Common myeloid progenitor, CD34-positive (primary cell): ENCODE data around the gene ENO4.

ENCODE experiments used
- CTCF ChIA-PET: fragments of 350-600 bp; sonication (Branson Sonifier 250); formaldehyde crosslinking; loops from one replicate; lab custom pipeline; 2021; ENCODE audit warnings: antibody characterized with exemption; lab: Charles Lee
- POLR2A ChIA-PET: fragments of 350-600 bp; sonication (Branson Sonifier 250); formaldehyde crosslinking; loops from one replicate; lab custom pipeline; 2021; ENCODE audit warnings: antibody characterized with exemption; lab: Charles Lee
- DNase-seq, 3 donors: peaks; one replicate each; pipeline versions ENCODE4 v3.0.0 to v3.0.0-alpha.2; 2013
- H3K27ac ChIP-seq, 2 experiments: 1 replicate in 1 of 2; 2 replicates in 1 of 2; pipeline ENCODE4 v1.7.0; 2013; ENCODE audit warnings: inconsistent platforms in 2 of 2, low read length in 2 of 2, mild to moderate bottlenecking in 2 of 2, low read depth in 1 of 2, moderate library complexity in 1 of 2; ENCODE audit not compliant: severe bottlenecking in 2 of 2, insufficient read depth in 1 of 2, poor library complexity in 1 of 2
- H3K27me3 ChIP-seq, 5 experiments: replicated peaks in 2 of 5; 1 replicate in 3 of 5; 2 replicates in 2 of 5; pipeline versions ENCODE4 v1.6.1 to v1.7.0; 2013; ENCODE audit warnings: low read length in 4 of 5, mild to moderate bottlenecking in 2 of 5, moderate library complexity in 2 of 5, inconsistent platforms in 1 of 5; ENCODE audit not compliant: insufficient read depth in 5 of 5, control insufficient read depth in 4 of 5
- H3K36me3 ChIP-seq, 4 experiments: 1 replicate in 2 of 4; 2 replicates in 2 of 4; pipeline versions ENCODE4 v1.6.1 to v1.7.0; 2013; ENCODE audit warnings: low read length in 3 of 4, control low read depth in 1 of 4, mild to moderate bottlenecking in 1 of 4; ENCODE audit not compliant: control insufficient read depth in 4 of 4, insufficient read depth in 4 of 4
- H3K4me1 ChIP-seq, 4 experiments: 1 replicate in 3 of 4; 2 replicates in 1 of 4; pipeline versions ENCODE4 v1.6.1 to v1.7.1; 2013; ENCODE audit warnings: low read length in 3 of 4, mild to moderate bottlenecking in 3 of 4, control low read depth in 1 of 4, inconsistent platforms in 1 of 4, moderate library complexity in 1 of 4; ENCODE audit not compliant: control insufficient read depth in 4 of 4, insufficient read depth in 4 of 4; ENCODE audit errors: control extremely low read depth in 1 of 4
- H3K4me3 ChIP-seq, 7 experiments: 1 replicate in 4 of 7; 2 replicates in 3 of 7; pipeline versions ENCODE4 v1.5.1 to v1.7.0; 2013; ENCODE audit warnings: mild to moderate bottlenecking in 7 of 7, low read length in 6 of 7, moderate library complexity in 6 of 7, inconsistent platforms in 2 of 7, low read depth in 2 of 7, control low read depth in 1 of 7; ENCODE audit not compliant: insufficient read depth in 4 of 7, control insufficient read depth in 1 of 7; ENCODE audit errors: extremely low read depth in 1 of 7
- H3K9me3 ChIP-seq, 5 experiments: 1 replicate in 4 of 5; 2 replicates in 1 of 5; pipeline versions ENCODE4 v1.6.1 to v1.7.1; 2013; ENCODE audit warnings: low read length in 4 of 5, mild to moderate bottlenecking in 2 of 5, inconsistent platforms in 1 of 5, low read depth in 1 of 5, moderate library complexity in 1 of 5; ENCODE audit not compliant: control insufficient read depth in 4 of 5, insufficient read depth in 2 of 5; ENCODE audit errors: control extremely low read depth in 1 of 5
- WGBS: methylation state at CpG from one replicate; pipeline ENCODE4 v1.1.5; 2013; ENCODE audit not compliant: insufficient coverage; 5-methylcytosine and 5-hydroxymethylcytosine counted together

Gene ENO4

GRCh38 chr10:116877391-116877790, 28.1 kb downstream of the ENO4 start:
- POLR2A ChIA-PET = no interaction called here
- Histone ChIP-seq H3K36me3 (no peaks in the 10 kb centered on the region), H3K27ac (no peak overlapping the region), H3K9me3 (no peaks in the 10 kb centered on the region), H3K4me3 (no peak overlapping the region), H3K27me3 (peaks cover 0 to 3% (median 2%) of the 10 kb centered on the region in 5 experiments), H3K4me1 (no peaks in the 10 kb centered on the region)
- CTCF ChIA-PET = no interaction called here
- 97% methylated on average over 3 of the region's 3 CpGs for WGBS
- DNase-seq = no peak

- no peak overlapping the region for H3K27ac ChIP-seq
- peaks cover 0 to 3% (median 2%) of the 10 kb centered on the region in 5 experiments for H3K27me3 ChIP-seq
- H3K4me3 ChIP-seq = no peak overlapping the region
- H3K9me3 ChIP-seq = no peaks in the 10 kb centered on the region
- ChIA-PET POLR2A (no interaction called here), CTCF (no interaction called here)
- no peak for DNase-seq
- H3K4me1 ChIP-seq = no peaks in the 10 kb centered on the region
- 71% methylated on average over 1 of the region's 2 CpGs for whole genome bisulfite sequencing
- H3K36me3 ChIP-seq = no peaks in the 10 kb centered on the region
These were observed 28.8 kb downstream of the ENO4 start for GRCh38 chr10:116878123-116878522.

- 100% methylated on average over 3 of the region's 7 CpGs for WGBS
- Histone ChIP-seq H3K4me1 (no peaks in the 10 kb centered on the region), H3K9me3 (no peaks in the 10 kb centered on the region), H3K36me3 (no peaks in the 10 kb centered on the region), H3K27ac (no peak overlapping the region), H3K27me3 (peaks cover 0 to 3% (median 2%) of the 10 kb centered on the region in 5 experiments), H3K4me3 (no peak overlapping the region)
- POLR2A ChIA-PET = no interaction called here
- DNase-seq = no peak
- CTCF ChIA-PET = no interaction called here
These were observed 30.5 kb downstream of the ENO4 start for GRCh38 chr10:116879817-116880216.

GRCh38 chr10:116880716-116881482, 31.6 kb downstream of the ENO4 start:
- DNase-seq = no peak
- Histone ChIP-seq H3K4me1 (no peaks in the 10 kb centered on the region), H3K9me3 (no peaks in the 10 kb centered on the region), H3K27me3 (peaks cover 0 to 3% (median 2%) of the 10 kb centered on the region in 5 experiments), H3K4me3 (no peak overlapping the region), H3K27ac (no peak overlapping the region), H3K36me3 (no peaks in the 10 kb centered on the region)
- POLR2A ChIA-PET = no interaction called here
- 78% methylated on average over 6 of the region's 10 CpGs for WGBS
- CTCF ChIA-PET = no interaction called here

GRCh38 chr10:116882639-116883038, 33.3 kb downstream of the ENO4 start:
- POLR2A ChIA-PET = no interaction called here
- WGBS = 88% methylated on average over 1 of the region's 2 CpGs
- no peaks in the 10 kb centered on the region for H3K4me1 ChIP-seq
- no peak for DNase-seq
- no peaks in the 10 kb centered on the region for H3K36me3 ChIP-seq
- H3K27ac ChIP-seq = no peak overlapping the region
- no peaks in the 10 kb centered on the region for H3K9me3 ChIP-seq
- peaks cover 0 to 3% (median 0%) of the 10 kb centered on the region in 5 experiments for H3K27me3 ChIP-seq
- H3K4me3 ChIP-seq = no peak overlapping the region
- CTCF ChIA-PET = no interaction called here

- H3K27ac ChIP-seq = no peak overlapping the region
- no peaks in the 10 kb centered on the region for H3K27me3 ChIP-seq
- H3K36me3 ChIP-seq = no peaks in the 10 kb centered on the region
- CTCF ChIA-PET = interaction anchor here (0.6 kb wide), 1 partner anchor 33 kb away, joined by 3 read pairs; no protein-coding TSS in a partner anchor
- POLR2A ChIA-PET = interaction anchor here (0.6 kb wide), 1 partner anchor 70 kb away, joined by 3 read pairs; no protein-coding TSS in a partner anchor
- H3K4me3 ChIP-seq = no peak overlapping the region
- no peaks in the 10 kb centered on the region for H3K9me3 ChIP-seq
- H3K4me1 ChIP-seq = peaks cover 0 to 13% (median 5%) of the 10 kb centered on the region in 4 experiments
- 100% methylated on average over 2 of the region's 4 CpGs for WGBS
- DNase-seq = no peak
These were observed 37.5 kb downstream of the ENO4 start for GRCh38 chr10:116886772-116887171.

- POLR2A ChIA-PET = no interaction called here
- Histone ChIP-seq H3K27ac (no peak overlapping the region), H3K4me1 (peaks cover 3 to 29% (median 10%) of the 10 kb centered on the region in 4 experiments), H3K27me3 (no peaks in the 10 kb centered on the region), H3K9me3 (no peaks in the 10 kb centered on the region), H3K4me3 (no peak overlapping the region), H3K36me3 (no peaks in the 10 kb centered on the region)
- WGBS = 94% methylated on average over 6 of the region's 7 CpGs
- CTCF ChIA-PET = interaction anchor here (1.8 kb wide), 1 partner anchor 31 kb away, joined by 6 read pairs; no protein-coding TSS in a partner anchor
- peak in 1 of 3 donors; percentile 4 for DNase-seq
These were observed 39.2 kb downstream of the ENO4 start for GRCh38 chr10:116888380-116889055.
